ENCODE measurements around the gene BTBD9.

The BTBD9 gene

GRCh38 chr6:38177882-38178583 lies 461.7 kb downstream of the BTBD9 start:
- Histone ChIP-seq H3K36me3 (ENCODE audit: control insufficient read depth, insufficient read depth, low read length) (no peaks in the 10 kb centered on the region; the same call in 1 of the 2 replicates), H3K4me3 (replicated peaks; ENCODE audit: low read depth, low read length) (no peak overlapping the region), H3K27me3 (replicated peaks; ENCODE audit: control insufficient read depth, insufficient read depth, low read length) (no peaks in the 10 kb centered on the region)
- DNase-seq (ENCODE audit: extremely low read depth, insufficient read length) = no peak
- TF ChIP-seq CTCF (IDR thresholded peaks at IDR 0.05; ENCODE audit: insufficient read depth, low read length, poor library complexity, severe bottlenecking) = no peak

GRCh38 chr6:38176797-38177751 lies 462.7 kb downstream of the BTBD9 start:
- no peak for DNase-seq (ENCODE audit: extremely low read depth, insufficient read length)
- Histone ChIP-seq H3K36me3 (ENCODE audit: control insufficient read depth, insufficient read depth, low read length) (no peaks in the 10 kb centered on the region; the same call in none of the 2 replicates), H3K4me3 (replicated peaks; ENCODE audit: low read depth, low read length) (no peak overlapping the region), H3K27me3 (replicated peaks; ENCODE audit: control insufficient read depth, insufficient read depth, low read length) (no peaks in the 10 kb centered on the region)
- no peak for TF ChIP-seq CTCF (IDR thresholded peaks at IDR 0.05; ENCODE audit: insufficient read depth, low read length, poor library complexity, severe bottlenecking)

GRCh38 chr6:38175786-38176185 lies 463.9 kb downstream of the BTBD9 start:
- H3K27me3 ChIP-seq (replicated peaks; ENCODE audit: control insufficient read depth, insufficient read depth, low read length) = no peaks in the 10 kb centered on the region
- no peaks in the 10 kb centered on the region; the same call in none of the 2 replicates for H3K36me3 ChIP-seq (ENCODE audit: control insufficient read depth, insufficient read depth, low read length)
- DNase-seq (ENCODE audit: extremely low read depth, insufficient read length) = no peak
- H3K4me3 ChIP-seq (replicated peaks; ENCODE audit: low read depth, low read length) = no peak overlapping the region
- no peak for TF ChIP-seq CTCF (IDR thresholded peaks at IDR 0.05; ENCODE audit: insufficient read depth, low read length, poor library complexity, severe bottlenecking)

GRCh38 chr6:38174806-38175495 lies 464.8 kb downstream of the BTBD9 start:
- H3K4me3 ChIP-seq (replicated peaks; ENCODE audit: low read depth, low read length) = no peak overlapping the region

More at GRCh38 chr6:38174806-38175495, 464.8 kb downstream of the BTBD9 start:
- H3K36me3 ChIP-seq (ENCODE audit: control insufficient read depth, insufficient read depth, low read length) = no peaks in the 10 kb centered on the region; the same call in none of the 2 replicates
- no peaks in the 10 kb centered on the region for H3K27me3 ChIP-seq (replicated peaks; ENCODE audit: control insufficient read depth, insufficient read depth, low read length)
- TF ChIP-seq CTCF (IDR thresholded peaks at IDR 0.05; ENCODE audit: insufficient read depth, low read length, poor library complexity, severe bottlenecking) = no peak
- no peak for DNase-seq (ENCODE audit: extremely low read depth, insufficient read length)

Data from GM06990 (cell line).